Activated CD4-positive, alpha-beta T cell treated with anti-CD3 and anti-CD28 coated beads, Interleukin-2, Interleukin-6, amounts not matched to agents 100 ng/mL and 50 ng/mL, durations not matched to agents 16 hours and 8 hours (primary cell): ENCODE results near the gene ASB14.

Experiments used
- DNase-seq: peaks from one replicate; pipeline ENCODE4 v3.0.0-alpha.2; 2020

Gene ASB14

GRCh38 chr3:57257678-57258077, 34.8 kb downstream of the ASB14 start:
- DNase-seq: no peak

GRCh38 chr3:57256844-57257243, 35.6 kb downstream of the ASB14 start:
- DNase-seq: no peak

- DNase-seq: no peak
Measured at GRCh38 chr3:57252404-57252803, 40.1 kb downstream of the ASB14 start.

- no peak for DNase-seq
Measured at GRCh38 chr3:57244946-57245345, 47.5 kb downstream of the ASB14 start.

- DNase-seq: no peak
Measured at GRCh38 chr3:57234613-57235575, 57.6 kb downstream of the ASB14 start.

- no peak for DNase-seq
Measured at GRCh38 chr3:57233799-57234198, 58.7 kb downstream of the ASB14 start.

GRCh38 chr3:57230006-57230405, 62.5 kb downstream of the ASB14 start:
- no peak for DNase-seq

GRCh38 chr3:57227930-57228751, 64.3 kb downstream of the ASB14 start:
- DNase-seq: peak; percentile 54

GRCh38 chr3:57227204-57227929, 65.1 kb downstream of the ASB14 start, which contains the start of gene APPL1:
Gene APPL1, plus strand, starts transcription at chr3:57227729. Its CDS starts 155 bp downstream, at chr3:57227884.
- DNase-seq: peak; percentile 95

- no peak for DNase-seq
Measured at GRCh38 chr3:57226176-57226575, 66.3 kb downstream of the ASB14 start.

GRCh38 chr3:57224856-57225255, 67.6 kb downstream of the ASB14 start:
- DNase-seq: peak; percentile 3

- no peak for DNase-seq
Measured at GRCh38 chr3:57221883-57222282, 70.6 kb downstream of the ASB14 start.
